CD4-positive, alpha-beta T cell (primary cell): ENCODE results near the gene BDKRB1. TPM values are rescaled to one million over a fixed set of nuclear protein-coding genes. Genes with fewer than 3 reads are reported as not detected.

Source experiments
- ATAC-seq: fragments of 200-7000 bp; cut with Tn5 transposase; one replicate; pipeline ENCODE4 v1.10.0; 2022; ENCODE audit warnings: mild to moderate bottlenecking; ENCODE audit not compliant: poor library complexity
- CTCF ChIA-PET: fragments of 350-600 bp; sonication (Branson Sonifier 250); formaldehyde crosslinking; loops from one replicate; lab custom pipeline; 2021; ENCODE audit warnings: antibody characterized with exemption, inconsistent platforms; lab: Charles Lee
- POLR2A ChIA-PET: fragments of 350-600 bp; sonication (Branson Sonifier 250); formaldehyde crosslinking; loops from one replicate; lab custom pipeline; 2021; ENCODE audit warnings: antibody characterized with exemption, inconsistent platforms; lab: Charles Lee
- DNase-seq, 14 experiments: peaks; one replicate each; pipeline ENCODE4 v3.0.0-alpha.2; 2013 to 2020; ENCODE audit warnings: mixed read lengths in 2 of 14
- H3K27ac ChIP-seq, 2 donors: one replicate each; pipeline versions ENCODE4 v1.5.1 to v1.7.0; 2013; ENCODE audit warnings: low read length in 2 of 2, low read depth in 1 of 2, mild to moderate bottlenecking in 1 of 2
- H3K27me3 ChIP-seq, 2 experiments: 1 replicate in 1 of 2; 2 replicates in 1 of 2; pipeline versions ENCODE4 v1.6.1 to v1.7.0; 2013; ENCODE audit warnings: low read length in 2 of 2, control low read depth in 1 of 2, mild to moderate bottlenecking in 1 of 2, moderate library complexity in 1 of 2; ENCODE audit not compliant: insufficient read depth in 2 of 2, control insufficient read depth in 1 of 2
- H3K36me3 ChIP-seq: one replicate; pipeline ENCODE4 v1.6.1; 2013; ENCODE audit warnings: low read length, control low read depth; ENCODE audit not compliant: insufficient read depth
- H3K4me1 ChIP-seq: one replicate; pipeline ENCODE4 v1.6.1; 2013; ENCODE audit warnings: low read length, control low read depth; ENCODE audit not compliant: insufficient read depth
- H3K4me3 ChIP-seq: one replicate; pipeline ENCODE4 v1.5.1; 2013; ENCODE audit warnings: mild to moderate bottlenecking, low read length, moderate library complexity
- H3K9me3 ChIP-seq, 2 experiments: 1 replicate in 1 of 2; 2 replicates in 1 of 2; pipeline versions ENCODE4 v1.6.1 to v1.7.0; 2013; ENCODE audit warnings: low read length in 2 of 2, mild to moderate bottlenecking in 2 of 2, control low read depth in 1 of 2, moderate library complexity in 1 of 2; ENCODE audit not compliant: control insufficient read depth in 1 of 2, insufficient read depth in 1 of 2
- H3K27ac Mint-ChIP-seq: one replicate; pipeline ENCODE4 v1.8.0; 2020; ENCODE audit warnings: mixed read lengths
- H3K27me3 Mint-ChIP-seq: one replicate; pipeline ENCODE4 v1.8.0; 2021; ENCODE audit warnings: mixed read lengths
- H3K36me3 Mint-ChIP-seq: one replicate; pipeline ENCODE4 v1.8.0; 2021; ENCODE audit warnings: low read depth, mixed read lengths
- H3K4me1 Mint-ChIP-seq: one replicate; pipeline ENCODE4 v1.8.0; 2021; ENCODE audit warnings: low read depth, mixed read lengths
- H3K4me3 Mint-ChIP-seq: one replicate; pipeline ENCODE4 v1.8.0; 2020; ENCODE audit warnings: mild to moderate bottlenecking, mixed read lengths
- H3K9me3 Mint-ChIP-seq: one replicate; pipeline ENCODE4 v1.8.0; 2020; ENCODE audit warnings: mixed read lengths
- intact Hi-C, 2 experiments: fragments of 100-400 bp; cut with DNase I in 1 of 2; cut with micrococcal nuclease in 1 of 2; formaldehyde crosslinking; loops; one replicate each; pipeline versions ENCODE4 v1.15.1 to v1.9.0; 2023 to 2025; cut with DNase I, micrococcal nuclease
- total RNA-seq, 174 experiments: library from RNA in 2 of 174; stranded (reverse) in 2 of 174; gene quantifications; one replicate each; pipeline ENCODE4 v1.2.3 and lab custom pipeline; 2021 to 2026
- TF ChIP-seq, protein P1 (sequence below): fragments of 200-600 bp; IDR thresholded peaks from one replicate; pipeline ENCODE4 v1.8.0; 2022; ENCODE audit warnings: antibody characterized with exemption, mild to moderate bottlenecking

BDKRB1 gene
- total RNA-seq, 2 experiments from 2014 or later, result not detected

DNA sequence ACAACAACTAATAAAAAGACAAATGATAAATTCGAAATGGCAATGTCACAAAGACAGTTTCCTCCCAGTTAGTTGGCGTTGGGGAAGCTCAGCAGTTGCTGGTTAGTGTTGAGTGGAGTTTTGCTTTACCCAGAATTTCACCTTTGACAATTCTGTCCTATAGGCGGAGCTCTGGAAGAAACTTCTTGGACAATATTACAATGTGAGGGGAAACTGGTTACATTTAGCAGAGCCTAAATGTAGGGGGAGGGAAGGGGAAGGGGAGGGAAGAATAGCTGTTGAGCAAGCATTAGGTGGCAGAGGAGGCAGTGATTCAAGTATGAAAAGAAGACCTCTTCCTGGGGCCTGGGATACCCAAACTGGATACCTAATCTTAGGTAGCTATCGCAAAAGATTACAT is 51.4 kb downstream of the BDKRB1 start:
- Histone ChIP-seq H3K27me3 (no peaks in the 10 kb centered on the region), H3K4me1 (no peaks in the 10 kb centered on the region), H3K27ac (no peak overlapping the region), H3K9me3 (no peaks in the 10 kb centered on the region), H3K4me3 (no peak overlapping the region), H3K36me3 (peaks cover 76% of the 10 kb centered on the region)
- no peaks in the 10 kb centered on the region for H3K4me1 Mint-ChIP-seq
- peaks cover 80% of the 10 kb centered on the region for H3K36me3 Mint-ChIP-seq
- ATAC-seq, result no peak
- POLR2A ChIA-PET, result interaction anchor here (0.7 kb wide), 1 partner anchor 21 kb away, joined by 4 read pairs; no protein-coding TSS in a partner anchor
- CTCF ChIA-PET, result no interaction called here
- intact Hi-C loops, result no loop called here
- no peaks in the 10 kb centered on the region for H3K9me3 Mint-ChIP-seq
- no peaks in the 10 kb centered on the region for H3K27me3 Mint-ChIP-seq
- no peak for DNase-seq
- H3K27ac Mint-ChIP-seq, result no peak overlapping the region
- TF ChIP-seq, protein P1, sequence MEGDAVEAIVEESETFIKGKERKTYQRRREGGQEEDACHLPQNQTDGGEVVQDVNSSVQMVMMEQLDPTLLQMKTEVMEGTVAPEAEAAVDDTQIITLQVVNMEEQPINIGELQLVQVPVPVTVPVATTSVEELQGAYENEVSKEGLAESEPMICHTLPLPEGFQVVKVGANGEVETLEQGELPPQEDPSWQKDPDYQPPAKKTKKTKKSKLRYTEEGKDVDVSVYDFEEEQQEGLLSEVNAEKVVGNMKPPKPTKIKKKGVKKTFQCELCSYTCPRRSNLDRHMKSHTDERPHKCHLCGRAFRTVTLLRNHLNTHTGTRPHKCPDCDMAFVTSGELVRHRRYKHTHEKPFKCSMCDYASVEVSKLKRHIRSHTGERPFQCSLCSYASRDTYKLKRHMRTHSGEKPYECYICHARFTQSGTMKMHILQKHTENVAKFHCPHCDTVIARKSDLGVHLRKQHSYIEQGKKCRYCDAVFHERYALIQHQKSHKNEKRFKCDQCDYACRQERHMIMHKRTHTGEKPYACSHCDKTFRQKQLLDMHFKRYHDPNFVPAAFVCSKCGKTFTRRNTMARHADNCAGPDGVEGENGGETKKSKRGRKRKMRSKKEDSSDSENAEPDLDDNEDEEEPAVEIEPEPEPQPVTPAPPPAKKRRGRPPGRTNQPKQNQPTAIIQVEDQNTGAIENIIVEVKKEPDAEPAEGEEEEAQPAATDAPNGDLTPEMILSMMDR, result no peak
- no peak overlapping the region for H3K4me3 Mint-ChIP-seq

DNA sequence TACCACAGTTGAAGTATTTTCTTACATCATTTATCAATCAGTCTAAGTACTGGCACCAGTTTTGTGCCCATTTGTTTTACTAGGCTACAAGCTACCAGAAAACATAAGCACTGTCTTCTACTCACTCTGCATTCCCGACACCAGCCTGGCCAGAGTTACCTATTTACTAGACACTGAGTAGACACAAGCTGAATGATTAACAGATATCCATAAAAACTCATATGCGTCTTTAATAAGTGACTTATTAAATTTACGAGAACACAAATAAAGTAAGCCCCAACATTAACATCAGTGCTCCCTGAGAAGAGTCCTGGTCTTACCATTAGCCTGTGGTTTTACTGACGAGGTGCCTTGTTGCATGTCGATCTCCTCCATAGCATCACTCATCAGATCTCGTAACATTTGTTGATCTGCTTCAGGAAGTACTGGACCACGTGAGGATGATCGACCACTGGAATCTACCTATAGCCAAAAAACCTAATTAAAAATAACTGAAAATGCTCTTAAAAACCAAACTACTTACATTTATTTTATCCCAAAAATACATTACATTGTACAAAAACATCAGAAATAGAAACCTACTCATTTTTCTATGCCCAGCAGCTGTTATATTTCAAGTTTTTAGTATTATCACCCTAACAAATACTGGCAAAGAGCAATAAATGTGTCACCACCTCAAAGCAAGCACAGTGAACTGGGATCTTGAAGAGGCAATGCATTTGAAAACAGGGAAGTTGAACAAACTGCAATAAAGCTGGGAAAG is 53.3 kb downstream of the BDKRB1 start:
- Mint-ChIP-seq H3K4me3 (no peak overlapping the region), H3K9me3 (no peaks in the 10 kb centered on the region), H3K36me3 (peaks cover 78% of the 10 kb centered on the region), H3K27me3 (no peaks in the 10 kb centered on the region), H3K27ac (no peak overlapping the region), H3K4me1 (no peaks in the 10 kb centered on the region)
- no peak for DNase-seq
- ChIA-PET POLR2A (no interaction called here), CTCF (interaction anchor here (1.2 kb wide), 1 partner anchor 18 kb away, joined by 3 read pairs; no protein-coding TSS in a partner anchor)
- Histone ChIP-seq H3K27ac (no peak overlapping the region), H3K4me3 (no peak overlapping the region), H3K36me3 (peaks cover 75% of the 10 kb centered on the region), H3K27me3 (no peaks in the 10 kb centered on the region), H3K9me3 (no peaks in the 10 kb centered on the region), H3K4me1 (no peaks in the 10 kb centered on the region)
- no peak for ATAC-seq
- TF ChIP-seq, protein P1, result no peak
- intact Hi-C loops, result no loop called here

DNA sequence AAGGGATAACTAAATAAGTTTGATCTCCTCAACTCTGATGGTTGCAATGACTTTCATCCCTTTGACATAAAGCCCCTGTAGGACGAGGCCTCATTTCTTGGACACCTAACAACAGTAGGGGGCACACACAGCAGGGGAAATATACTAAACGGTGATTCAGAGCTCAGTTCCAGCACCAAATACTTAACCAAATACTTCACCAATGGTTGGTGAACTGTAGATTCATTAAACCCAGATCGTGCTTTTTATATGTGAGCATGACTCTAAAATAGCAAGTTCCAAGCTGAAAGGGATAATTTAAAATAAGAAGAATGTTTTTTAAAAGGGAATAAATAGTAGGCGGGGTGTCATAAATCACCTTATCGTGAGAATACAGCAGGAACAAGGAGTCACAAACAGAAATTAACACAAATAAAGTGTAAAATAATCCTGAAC is 53.9 kb downstream of the BDKRB1 start:
- no peaks in the 10 kb centered on the region for H3K27me3 ChIP-seq
- H3K4me1 Mint-ChIP-seq, result no peaks in the 10 kb centered on the region
- no peak overlapping the region for H3K27ac Mint-ChIP-seq
- H3K36me3 ChIP-seq, result peaks cover 73% of the 10 kb centered on the region
- no peak overlapping the region for H3K4me3 ChIP-seq
- no peaks in the 10 kb centered on the region for H3K27me3 Mint-ChIP-seq
- no peaks in the 10 kb centered on the region for H3K9me3 ChIP-seq
- no peak overlapping the region for H3K4me3 Mint-ChIP-seq
- POLR2A ChIA-PET, result no interaction called here
- no peaks in the 10 kb centered on the region for H3K9me3 Mint-ChIP-seq
- ATAC-seq, result no peak
- H3K27ac ChIP-seq, result no peak overlapping the region
- H3K36me3 Mint-ChIP-seq, result peaks cover 78% of the 10 kb centered on the region
- TF ChIP-seq, protein P1, result no peak
- intact Hi-C loops, result no loop called here
- H3K4me1 ChIP-seq, result no peaks in the 10 kb centered on the region
- CTCF ChIA-PET, result interaction anchor here (1.2 kb wide), 1 partner anchor 18 kb away, joined by 3 read pairs; no protein-coding TSS in a partner anchor
- DNase-seq, result no peak
